ENCODE results near the gene SARDH.

GRCh38 chr9:133768859-133769510 lies 30.8 kb upstream of the SARDH start:
- TF ChIP-seq, protein P1, sequence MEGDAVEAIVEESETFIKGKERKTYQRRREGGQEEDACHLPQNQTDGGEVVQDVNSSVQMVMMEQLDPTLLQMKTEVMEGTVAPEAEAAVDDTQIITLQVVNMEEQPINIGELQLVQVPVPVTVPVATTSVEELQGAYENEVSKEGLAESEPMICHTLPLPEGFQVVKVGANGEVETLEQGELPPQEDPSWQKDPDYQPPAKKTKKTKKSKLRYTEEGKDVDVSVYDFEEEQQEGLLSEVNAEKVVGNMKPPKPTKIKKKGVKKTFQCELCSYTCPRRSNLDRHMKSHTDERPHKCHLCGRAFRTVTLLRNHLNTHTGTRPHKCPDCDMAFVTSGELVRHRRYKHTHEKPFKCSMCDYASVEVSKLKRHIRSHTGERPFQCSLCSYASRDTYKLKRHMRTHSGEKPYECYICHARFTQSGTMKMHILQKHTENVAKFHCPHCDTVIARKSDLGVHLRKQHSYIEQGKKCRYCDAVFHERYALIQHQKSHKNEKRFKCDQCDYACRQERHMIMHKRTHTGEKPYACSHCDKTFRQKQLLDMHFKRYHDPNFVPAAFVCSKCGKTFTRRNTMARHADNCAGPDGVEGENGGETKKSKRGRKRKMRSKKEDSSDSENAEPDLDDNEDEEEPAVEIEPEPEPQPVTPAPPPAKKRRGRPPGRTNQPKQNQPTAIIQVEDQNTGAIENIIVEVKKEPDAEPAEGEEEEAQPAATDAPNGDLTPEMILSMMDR (IDR thresholded peaks at IDR 0.05), result peak in 1 of 6 experiments; percentile 28
- no peak for TF ChIP-seq POLR2A (IDR thresholded peaks at IDR 0.05)
